HG03135 (cell line): ENCODE results near the gene ZNF628.

Experiments
- ATAC-seq: cut with Tn5 transposase; IDR thresholded peaks from one replicate; pipeline ENCODE4 v1.9.1; 2021; ENCODE audit warnings: mild to moderate bottlenecking, moderate library complexity; ENCODE audit not compliant: unreplicated experiment

Gene ZNF628

DNA sequence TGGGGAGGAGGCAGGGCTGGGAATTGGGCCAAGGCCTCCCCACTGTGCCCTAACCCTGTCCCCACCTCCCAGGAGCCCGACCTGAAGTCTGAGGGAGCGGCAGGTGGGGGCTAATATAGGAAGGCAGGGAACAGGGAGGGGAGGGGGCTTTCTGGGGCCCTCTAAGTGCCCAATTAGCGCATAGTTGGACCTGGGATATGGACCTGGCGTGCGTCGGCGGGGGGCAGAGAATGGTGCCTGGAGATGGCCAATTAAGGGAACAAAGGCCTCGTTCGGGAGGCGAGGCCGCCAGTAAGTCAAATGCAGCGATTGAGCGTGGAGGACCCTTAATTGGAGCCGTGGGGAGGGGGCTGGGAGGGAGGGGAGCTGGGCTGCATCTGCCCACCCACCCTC lies 11.8 kb upstream of the ZNF628 start, which contains the start of gene C19orf85:
TSS of gene C19orf85 (minus strand) at position 90 of the 393 bp plus-strand sequence. CDS start 197 bp downstream, outside the sequence.
- ATAC-seq = no peak

DNA sequence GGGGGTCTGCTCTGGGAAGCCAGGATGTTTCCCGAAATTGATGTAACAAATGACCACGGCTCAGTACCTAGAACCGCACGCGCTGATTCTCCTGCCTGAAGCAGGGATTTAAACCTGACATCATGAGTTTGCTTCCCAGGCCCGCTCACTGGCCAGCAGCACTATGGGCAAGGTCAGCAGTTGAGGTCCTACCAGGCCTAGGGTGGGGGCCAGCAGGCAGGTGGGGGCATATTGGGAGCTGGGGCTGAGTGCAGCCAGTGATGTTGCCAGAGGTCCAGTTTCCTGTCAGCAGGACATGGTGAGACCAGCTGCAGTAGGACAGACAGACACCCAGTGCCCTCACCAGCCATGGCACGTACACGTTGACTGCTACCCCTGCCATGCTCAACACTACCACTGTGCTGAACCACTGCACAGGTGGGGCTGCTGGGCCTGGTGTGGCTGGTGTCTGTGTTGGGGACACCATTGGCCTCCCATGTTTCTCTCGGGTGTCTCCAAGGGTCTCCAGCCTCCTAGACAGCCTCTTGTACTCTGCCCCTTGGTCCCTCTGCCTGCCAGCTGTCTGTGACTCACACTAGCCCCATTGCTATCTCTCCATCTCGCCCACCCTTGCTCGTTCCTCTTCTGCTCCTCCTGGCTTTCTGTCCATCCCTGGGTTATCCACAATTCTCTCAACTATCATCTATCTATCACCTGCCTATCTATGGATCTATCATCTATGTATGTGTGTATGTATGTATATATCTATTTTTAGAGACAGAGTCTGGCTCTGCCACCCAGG lies 10.8 kb upstream of the ZNF628 start:
- no peak for ATAC-seq

DNA sequence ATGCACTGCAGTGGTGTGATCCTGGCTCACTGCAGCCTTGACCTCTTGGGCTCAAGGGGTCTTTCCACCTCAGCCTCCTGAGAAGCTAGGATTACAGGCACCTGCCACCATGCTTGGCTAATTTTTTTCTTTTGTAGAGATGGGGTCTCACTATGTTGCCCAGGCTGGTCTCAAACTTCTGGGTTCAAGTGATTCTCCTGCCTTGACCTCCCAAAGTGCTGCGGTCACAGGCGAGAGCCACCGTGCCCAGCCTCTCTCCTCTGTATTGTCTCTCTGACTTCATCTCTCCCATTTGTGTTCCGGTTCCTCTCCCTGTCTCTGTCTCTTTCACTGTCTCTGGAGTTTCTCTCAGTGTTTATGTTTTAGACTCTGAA lies 10.2 kb upstream of the ZNF628 start:
- no peak for ATAC-seq

DNA sequence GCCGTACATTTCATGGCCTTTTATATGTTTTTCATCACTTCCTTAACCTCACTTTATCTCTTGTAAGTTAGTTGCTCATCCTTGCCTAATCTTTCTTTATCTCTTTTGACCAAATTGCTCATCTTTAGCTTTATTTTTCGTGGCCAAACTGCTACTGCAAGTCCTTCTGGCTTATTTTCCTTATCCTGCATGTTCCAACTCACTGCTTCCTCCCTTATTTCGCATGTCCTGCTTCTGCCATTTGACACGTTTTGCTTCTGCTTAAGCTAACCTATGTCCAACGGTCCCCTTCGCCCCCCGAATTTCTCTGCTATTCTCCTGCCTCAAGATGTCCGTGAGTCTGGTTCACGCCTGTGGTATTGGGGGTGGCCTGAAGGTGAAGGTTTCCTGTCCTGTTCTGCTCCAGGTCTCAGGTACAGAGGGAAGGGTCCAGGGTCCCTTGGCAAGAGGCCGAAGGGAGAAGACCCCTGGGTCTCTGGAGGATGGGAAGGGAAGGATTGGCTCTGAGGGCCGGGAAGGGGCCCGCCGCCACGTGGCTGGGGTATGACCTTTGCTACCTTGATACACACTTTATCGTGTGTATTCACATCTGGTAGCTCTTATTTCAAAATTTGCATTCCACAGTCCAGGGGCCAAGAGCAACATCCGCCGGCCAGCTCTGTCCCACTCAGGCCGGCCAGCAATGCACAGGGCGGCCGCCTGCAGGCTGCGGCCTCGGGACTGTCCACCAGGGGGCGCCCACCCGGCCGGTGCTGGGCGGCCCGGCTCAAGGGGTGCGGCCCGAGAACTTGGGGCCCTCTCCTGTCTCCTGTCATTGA lies 9.0 kb upstream of the ZNF628 start:
- no peak for ATAC-seq

DNA sequence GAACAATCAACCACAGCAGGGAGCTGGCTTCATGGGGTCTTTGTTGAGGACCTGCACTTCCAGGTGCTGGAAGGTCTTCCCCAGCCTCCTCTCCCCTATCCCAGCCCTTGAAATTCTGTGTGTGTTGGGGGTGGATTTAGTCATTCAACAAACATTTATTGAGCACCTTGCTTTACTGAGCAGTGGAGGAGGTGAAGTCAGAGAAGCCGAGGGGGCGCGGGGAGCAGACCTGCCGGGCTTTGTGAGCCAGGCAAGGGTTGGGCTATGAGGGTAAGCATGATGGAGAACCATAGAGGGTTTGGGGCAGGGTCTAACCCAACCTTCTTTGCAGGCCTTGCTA lies 8.4 kb upstream of the ZNF628 start:
- ATAC-seq = no peak

DNA sequence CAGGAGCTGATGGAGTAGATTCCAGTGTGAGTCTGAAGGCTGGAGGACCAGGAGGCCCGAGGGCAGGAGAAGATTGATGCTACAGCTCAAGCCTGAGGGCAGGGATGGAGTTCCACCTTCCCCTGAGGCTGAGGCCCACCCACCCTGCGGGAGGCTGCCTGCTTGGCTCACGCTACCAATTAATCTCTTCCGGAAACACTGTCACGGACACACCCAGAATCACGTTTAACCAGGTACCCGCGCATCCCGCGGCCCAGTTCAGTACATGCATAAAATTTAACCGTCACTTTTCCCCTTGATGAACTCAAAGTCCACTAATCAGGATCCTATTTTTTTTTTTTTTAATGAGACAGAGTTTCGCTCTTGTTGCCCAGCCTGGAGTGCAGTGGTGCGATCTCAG lies 5.2 kb upstream of the ZNF628 start:
- no peak for ATAC-seq

DNA sequence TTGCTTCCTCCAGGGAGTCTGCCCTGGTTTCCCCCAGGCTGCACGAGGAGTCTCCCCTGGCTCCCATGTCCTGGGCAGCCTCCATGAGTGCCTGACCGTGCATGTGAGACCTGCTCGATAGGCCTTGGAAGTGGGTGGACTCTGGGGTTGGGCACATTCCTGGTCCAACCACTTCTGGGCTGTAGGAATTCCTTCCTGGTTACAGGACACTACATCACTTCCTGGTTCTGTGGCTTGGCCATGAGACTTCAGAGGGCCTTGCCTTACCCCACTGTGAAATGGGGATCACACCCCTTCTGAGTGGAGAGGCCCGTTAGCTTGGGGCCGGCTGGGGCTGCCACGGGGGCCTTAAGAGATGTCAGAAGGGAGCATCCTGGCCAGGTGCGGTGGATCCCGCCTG lies 4.0 kb upstream of the ZNF628 start:
- no peak for ATAC-seq

DNA sequence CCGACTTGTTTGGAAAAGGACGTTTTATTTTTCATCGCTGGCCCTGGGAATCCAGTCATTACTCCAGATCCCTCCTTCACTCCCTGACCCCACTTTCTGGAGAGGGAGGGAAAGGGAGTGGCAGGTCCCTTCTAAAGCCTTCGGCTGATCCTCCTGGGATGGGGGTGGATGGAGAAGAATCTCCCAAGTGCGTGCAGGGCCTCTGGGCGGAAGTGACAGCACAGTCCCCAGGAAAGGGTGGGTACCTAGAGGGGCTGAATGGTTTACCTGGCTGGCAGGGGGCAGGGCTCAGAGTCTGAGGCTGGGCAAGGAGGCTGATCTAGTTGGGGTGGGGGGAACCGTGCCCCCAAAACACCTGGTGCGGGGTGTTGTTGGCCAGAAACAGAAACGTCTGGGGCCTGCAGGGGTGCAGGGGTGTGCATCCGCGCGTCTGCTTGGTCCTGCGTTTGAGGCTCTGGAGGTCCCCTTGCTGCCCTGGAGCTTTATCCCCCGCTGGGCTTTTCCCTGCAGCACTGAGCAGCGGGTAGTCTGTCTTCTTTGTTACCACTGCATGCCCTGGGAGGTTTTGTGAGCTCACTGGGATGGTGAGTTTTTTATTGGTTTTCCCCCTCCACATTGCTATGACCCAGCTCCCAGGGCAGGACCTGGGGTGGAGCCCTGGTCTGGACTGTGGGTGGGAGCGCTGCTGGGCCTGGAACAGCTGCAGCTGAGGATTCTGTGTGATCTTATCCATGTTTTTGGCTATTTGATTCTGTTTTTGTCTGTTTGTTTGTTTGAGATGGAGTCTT lies 3.0 kb upstream of the ZNF628 start:
- ATAC-seq = no peak

DNA sequence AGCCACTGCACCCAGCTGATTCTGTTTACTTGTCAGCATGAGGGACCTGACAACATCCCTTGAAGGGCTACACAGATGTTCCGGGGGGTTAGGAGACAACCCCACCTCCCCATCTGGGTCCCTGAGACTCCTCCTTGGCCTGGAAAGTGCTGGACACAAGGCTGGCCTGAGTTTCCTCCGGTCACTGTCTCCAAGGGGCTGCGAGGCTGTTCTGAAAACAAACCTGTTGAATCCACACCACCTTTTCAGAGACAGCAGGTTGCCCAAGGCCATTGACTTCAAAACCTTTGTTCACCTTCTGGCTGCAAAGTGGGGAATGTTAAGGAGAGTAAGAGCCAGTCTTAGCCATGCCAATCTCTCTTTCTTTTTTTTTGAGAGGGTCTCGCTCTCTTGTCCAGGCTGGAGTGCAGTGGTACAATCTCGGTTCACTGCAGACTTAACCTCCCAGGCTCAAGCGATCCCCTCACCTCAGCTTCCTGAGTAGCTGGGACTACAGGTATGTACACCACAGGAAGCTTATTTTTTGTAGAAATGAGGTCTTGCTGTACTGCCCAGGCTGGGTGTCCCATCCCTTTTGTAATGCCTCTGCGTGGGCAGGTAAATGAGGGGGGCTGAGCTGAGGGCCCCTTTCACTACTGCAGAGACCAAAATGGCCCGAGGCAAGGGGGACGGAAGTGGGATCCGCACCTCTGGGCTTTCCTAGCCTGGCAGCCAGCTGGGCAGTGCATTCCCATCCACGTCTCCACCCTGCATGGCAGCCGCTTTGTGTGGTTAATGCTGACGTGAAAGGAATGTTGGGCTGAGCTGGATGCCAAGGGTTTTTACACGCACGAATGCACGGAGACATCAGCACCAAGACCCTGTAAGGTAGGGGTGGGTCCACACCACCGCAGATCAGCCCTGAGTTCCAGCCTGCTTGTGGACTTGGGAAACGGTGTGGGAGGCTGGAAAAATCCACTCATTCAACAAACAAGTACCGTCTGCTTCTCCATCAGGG lies 1.9 kb upstream of the ZNF628 start:
- no peak for ATAC-seq

DNA sequence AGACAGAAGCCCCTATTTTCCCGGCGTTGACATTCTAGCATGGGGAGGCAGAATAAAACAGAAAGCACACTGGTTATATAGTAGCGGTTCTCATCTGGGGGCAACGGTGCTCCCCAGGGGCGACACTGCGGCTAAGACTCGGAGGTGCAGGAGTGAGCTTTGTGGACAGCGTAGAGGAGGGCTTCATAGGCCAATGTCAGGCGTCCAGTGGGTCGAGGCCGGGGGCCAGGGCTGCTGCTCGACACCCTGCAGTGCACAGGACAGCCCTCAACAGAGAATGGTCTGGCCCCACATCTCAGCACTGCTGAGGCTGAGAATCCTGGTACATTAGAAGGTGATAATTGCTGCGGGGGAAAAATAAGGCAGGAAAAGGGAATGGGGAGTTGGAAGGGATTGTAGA lies 1.5 kb downstream of the ZNF628 start:
- no peak for ATAC-seq

DNA sequence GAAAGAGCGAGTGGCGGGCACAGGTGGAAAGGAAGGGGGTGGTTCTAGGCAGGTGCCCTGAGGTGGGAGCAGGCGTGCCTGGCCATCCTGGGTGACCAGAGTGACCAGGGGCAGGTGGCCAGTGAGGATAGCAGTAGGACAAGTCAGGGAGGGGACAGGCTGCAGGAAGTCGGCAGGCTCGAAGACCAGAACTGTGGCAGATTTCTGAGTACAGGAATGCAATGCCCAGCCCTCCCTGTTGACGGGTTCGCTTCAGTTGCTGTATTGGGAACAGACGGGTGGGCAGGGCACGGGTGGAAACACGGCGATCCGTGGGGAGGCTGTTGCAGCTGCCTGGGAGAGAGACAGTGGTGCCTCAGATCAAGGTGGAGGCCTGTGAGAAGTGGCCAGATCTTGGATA lies 1.9 kb downstream of the ZNF628 start:
- no peak for ATAC-seq

DNA sequence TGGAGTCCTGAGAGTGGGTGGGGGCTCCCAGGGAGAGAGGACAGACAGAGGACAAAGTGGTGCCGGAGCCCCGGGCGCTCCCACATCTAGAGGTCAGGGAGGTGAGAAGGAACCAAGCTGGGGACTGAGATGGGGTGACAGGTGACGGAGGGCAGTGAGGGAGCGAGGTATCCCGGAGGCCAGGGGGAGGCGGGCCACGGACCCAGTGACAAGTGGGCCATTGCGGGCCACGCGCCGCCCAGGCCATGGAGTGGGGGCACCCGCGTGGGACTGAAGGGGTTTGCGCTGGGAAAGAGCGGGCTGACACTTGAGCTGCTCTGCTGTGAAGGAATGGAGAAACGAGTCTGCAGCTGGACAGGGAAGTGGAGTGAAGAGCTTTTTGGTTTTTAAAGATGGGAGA lies 2.6 kb downstream of the ZNF628 start:
- no peak for ATAC-seq

DNA sequence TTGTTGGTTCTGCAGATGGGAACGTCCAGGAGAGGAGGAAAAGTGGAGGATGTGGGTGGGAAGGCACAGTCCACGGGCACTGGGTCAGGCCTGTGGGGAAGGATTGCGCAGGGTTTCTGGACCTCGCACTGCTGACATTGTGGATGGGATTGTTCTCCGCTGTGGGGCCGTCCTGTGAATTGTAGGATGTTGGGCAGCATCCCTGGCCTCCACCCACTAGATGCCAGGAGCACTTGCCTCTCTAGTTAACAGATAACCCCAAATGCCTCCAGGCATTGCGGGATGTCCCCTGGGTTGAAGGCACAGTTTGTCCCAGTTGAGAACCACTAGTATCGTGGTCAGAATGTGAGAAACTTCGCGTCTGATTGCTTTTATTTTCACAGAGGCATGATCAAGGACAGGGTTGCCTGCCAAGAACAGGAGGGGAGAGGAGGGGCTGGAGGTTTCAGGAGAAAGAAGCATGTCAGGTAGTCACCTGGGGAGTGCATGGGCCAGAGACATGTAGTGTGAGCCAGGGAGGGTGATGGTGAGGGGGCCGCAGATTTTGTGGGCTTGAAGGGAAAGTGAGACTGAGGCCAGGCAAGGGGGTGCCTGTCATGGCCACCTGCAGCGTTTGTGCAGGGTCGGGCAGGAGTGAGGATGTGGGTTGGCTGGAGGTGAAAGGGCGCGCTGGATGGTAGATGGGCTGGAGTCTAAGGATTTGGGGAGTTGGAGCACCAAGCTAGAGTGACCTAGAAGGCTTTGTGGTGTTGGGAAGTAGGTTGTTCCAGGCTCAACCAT lies 3.2 kb downstream of the ZNF628 start:
- no peak for ATAC-seq

DNA sequence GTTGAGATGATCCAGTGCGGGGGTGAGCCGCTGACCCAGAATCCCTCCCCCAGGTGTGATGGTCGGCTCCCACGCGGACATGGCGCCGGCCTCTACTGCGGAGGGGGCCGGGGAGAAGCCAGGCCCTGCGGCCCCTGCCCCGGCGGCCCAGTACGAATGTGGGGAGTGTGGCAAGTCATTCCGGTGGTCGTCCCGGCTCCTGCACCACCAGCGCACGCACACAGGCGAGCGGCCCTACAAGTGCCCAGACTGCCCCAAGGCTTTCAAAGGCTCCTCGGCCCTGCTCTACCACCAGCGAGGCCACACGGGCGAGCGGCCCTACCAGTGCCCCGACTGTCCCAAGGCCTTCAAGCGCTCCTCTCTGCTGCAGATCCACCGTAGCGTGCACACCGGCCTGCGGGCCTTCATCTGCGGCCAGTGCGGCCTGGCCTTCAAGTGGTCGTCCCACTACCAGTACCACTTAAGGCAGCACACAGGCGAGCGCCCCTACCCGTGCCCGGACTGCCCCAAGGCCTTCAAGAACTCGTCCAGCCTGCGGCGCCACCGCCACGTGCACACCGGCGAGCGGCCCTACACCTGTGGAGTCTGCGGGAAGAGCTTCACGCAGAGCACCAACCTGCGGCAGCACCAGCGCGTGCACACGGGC lies 4.9 kb downstream of the ZNF628 start:
- no peak for ATAC-seq

DNA sequence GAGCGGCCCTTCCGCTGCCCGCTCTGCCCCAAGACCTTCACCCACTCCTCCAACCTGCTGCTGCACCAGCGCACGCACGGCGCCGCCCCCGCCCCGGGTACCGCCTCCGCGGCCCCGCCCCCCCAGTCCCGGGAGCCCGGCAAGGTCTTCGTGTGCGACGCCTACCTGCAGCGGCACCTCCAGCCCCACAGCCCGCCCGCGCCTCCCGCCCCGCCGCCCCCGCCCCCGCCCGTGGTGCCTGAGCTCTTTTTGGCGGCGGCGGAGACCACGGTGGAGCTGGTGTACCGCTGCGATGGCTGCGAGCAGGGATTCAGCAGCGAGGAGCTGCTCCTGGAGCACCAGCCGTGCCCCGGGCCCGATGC lies 5.4 kb downstream of the ZNF628 start:
- no peak for ATAC-seq

DNA sequence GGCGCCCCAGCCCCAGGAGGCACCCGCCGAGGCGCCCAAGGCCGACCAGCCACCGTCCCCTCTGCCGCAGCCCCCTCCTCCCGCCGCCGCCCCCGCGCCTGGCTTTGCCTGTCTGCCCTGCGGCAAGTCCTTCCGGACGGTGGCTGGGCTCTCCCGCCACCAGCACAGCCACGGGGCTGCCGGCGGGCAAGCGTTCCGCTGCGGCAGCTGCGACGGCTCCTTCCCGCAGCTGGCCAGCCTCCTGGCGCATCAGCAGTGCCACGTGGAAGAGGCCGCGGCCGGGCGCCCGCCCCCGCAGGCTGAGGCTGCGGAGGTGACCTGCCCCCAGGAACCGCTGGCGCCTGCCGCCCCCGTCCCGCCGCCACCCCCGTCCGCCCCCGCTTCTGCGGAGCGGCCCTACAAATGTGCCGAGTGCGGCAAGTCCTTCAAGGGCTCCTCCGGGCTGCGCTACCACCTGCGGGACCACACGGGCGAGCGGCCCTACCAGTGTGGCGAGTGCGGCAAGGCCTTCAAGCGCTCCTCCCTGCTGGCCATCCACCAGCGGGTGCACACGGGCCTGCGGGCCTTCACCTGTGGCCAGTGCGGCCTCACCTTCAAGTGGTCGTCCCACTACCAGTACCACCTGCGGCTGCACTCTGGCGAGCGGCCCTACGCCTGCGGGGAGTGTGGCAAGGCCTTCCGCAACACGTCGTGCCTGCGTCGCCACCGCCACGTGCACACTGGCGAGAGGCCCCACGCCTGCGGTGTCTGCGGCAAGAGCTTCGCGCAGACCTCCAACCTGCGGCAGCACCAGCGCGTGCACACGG lies 5.9 kb downstream of the ZNF628 start:
- ATAC-seq = no peak

DNA sequence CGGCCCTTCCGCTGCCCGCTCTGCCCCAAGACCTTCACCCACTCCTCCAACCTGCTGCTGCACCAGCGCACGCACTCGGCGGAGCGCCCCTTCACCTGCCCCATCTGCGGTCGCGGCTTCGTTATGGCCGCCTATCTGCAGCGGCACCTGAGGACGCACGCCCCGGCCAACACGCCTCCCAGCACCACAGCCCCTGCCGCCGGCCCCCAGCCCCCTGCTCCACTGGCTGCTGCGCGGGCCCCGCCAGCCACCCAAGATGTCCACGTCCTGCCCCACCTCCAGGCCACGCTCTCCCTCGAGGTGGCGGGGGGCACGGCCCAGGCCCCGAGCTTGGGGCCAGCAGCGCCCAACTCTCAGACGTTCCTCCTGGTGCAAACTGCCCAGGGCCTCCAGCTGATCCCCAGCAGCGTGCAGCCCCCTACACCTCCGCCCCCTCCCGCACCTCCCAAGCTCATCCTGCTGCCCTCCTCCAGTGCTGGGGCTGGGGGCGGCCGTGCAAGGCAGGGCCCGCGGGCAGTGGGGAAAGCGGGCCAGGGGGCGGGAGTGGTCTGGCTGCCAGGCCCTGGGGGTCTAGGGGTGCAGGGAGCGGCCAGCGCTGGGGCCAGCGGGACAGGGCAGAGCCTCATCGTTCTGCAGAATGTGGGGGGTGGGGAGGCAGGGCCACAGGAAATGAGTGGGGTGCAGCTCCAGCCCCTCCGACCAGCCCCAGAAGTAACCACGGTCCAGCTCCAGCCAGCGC lies 6.7 kb downstream of the ZNF628 start:
- no peak for ATAC-seq
